Measurements from ENCODE around the gene CCDC192. TPM values are rescaled to one million over a fixed set of nuclear protein-coding genes. Genes with fewer than 3 reads are reported as not detected.

Gene CCDC192
- polyA plus RNA-seq, 2 of the 4 experiments (the other 2 are of a cell fraction), result not detected

- ATAC-seq (no peak), DNase-seq (ENCODE audit: low read depth in 1 of 2, low spot score in 1 of 2) (no peak), FAIRE-seq (no peak)
- Histone ChIP-seq H3K4me2 (no peak overlapping the region), H3K4me1 (peaks cover 42% of the 10 kb centered on the region), H3K4me3 (no peak overlapping the region), H3K9me3 (no peaks in the 10 kb centered on the region; the same call in 2 of the 3 replicates), H3K27ac (0 out of 6 replicates have a peak overlapping the region, but pooled peaks of 1 of the 2 experiments have one; percentile 1)
- ChIA-PET POLR2A (no interaction called here), CTCF (interaction anchor here (1.2 to 1.8 kb wide), 2 partner anchors 19 to 50 kb away, joined by 3 to 4 read pairs; no protein-coding TSS in a partner anchor)
- WGBS (ENCODE audit: missing lambda C conversion rate), result 96% methylated on average over 4 of the region's 4 CpGs
- TF ChIP-seq CHD4 (IDR thresholded peaks at IDR 0.05; ENCODE audit: borderline replicate concordance), result no peak
- no peak for TF ChIP-seq HOXA7 (CRISPR knock-in tag; IDR thresholded peaks at IDR 0.05)
- no peak for TF ChIP-seq PBX3 (IDR thresholded peaks at IDR 0.05)
- no peak for TF ChIP-seq EP300 (IDR thresholded peaks at IDR 0.05)
- no peak for TF ChIP-seq JUNB (IDR thresholded peaks at IDR 0.05)
- no peak for TF ChIP-seq CTCF (IDR thresholded peaks at IDR 0.05)
- no peak for TF ChIP-seq POLR2A (IDR thresholded peaks at IDR 0.05; ENCODE audit: low read length)
- no peak for TF ChIP-seq RCOR1 (IDR thresholded peaks at IDR 0.05; ENCODE audit: low read depth, low read length)
- TF ChIP-seq RARB (CRISPR knock-in tag; IDR thresholded peaks at IDR 0.05), result no peak
- no peak for TF ChIP-seq ZFP36 (IDR thresholded peaks at IDR 0.05; ENCODE audit: borderline replicate concordance, partially characterized antibody)
- TF ChIP-seq EHF (CRISPR knock-in tag; IDR thresholded peaks at IDR 0.05), result no peak
- TF ChIP-seq HDAC2 (IDR thresholded peaks at IDR 0.05), result no peak
- TF ChIP-seq E2F6 (IDR thresholded peaks at IDR 0.05; ENCODE audit: borderline replicate concordance, low read depth), result no peak
- no peak for TF ChIP-seq POLR2AphosphoS2 (conservative IDR thresholded peaks at IDR 0.05; ENCODE audit: low read length)
- TF ChIP-seq TP53 (CRISPR knock-in tag; IDR thresholded peaks at IDR 0.05), result no peak
- no peak for TF ChIP-seq NR3C1 (IDR thresholded peaks at IDR 0.05)
Observed at GRCh38 chr5:127928053-127928452, 224.9 kb downstream of the CCDC192 start.

- H3K9me3 ChIP-seq, result no peaks in the 10 kb centered on the region; the same call in 2 of the 3 replicates
- ChIA-PET POLR2A (no interaction called here), CTCF (interaction anchor here (0.6 kb wide), 1 partner anchor 437 kb away, joined by 3 read pairs; no protein-coding TSS in a partner anchor)
- H3K4me1 ChIP-seq, result peaks cover 42% of the 10 kb centered on the region
- ATAC-seq, result peak in 1 of 2 experiments; percentile 11; a peak in 2 of 6 replicates
- H3K4me3 ChIP-seq, result no peak overlapping the region
- H3K4me2 ChIP-seq, result peak overlapping the region; percentile 33
- no peak; the same call in 1 of the 2 replicates for TF ChIP-seq GATA3 (IDR thresholded peaks at IDR 0.05; ENCODE audit: borderline replicate concordance)
- TF ChIP-seq EHF (CRISPR knock-in tag; IDR thresholded peaks at IDR 0.05), result peak; percentile 20; the same call in 1 of the 2 replicates
- peak overlapping the region; percentile 53 to 72; a peak in 5 of 6 replicates for H3K27ac ChIP-seq
- FAIRE-seq, result peak; percentile 28
- DNase-seq (ENCODE audit: low read depth in 1 of 2, low spot score in 1 of 2), result peak; percentile 24 to 73
Observed at GRCh38 chr5:127930311-127930710, 227.1 kb downstream of the CCDC192 start.

- ChIA-PET CTCF (interaction anchor here (0.6 to 1.1 kb wide), 2 partner anchors 9 to 50 kb away, joined by 3 read pairs; no protein-coding TSS in a partner anchor), POLR2A (no interaction called here)
- Histone ChIP-seq H3K4me2 (no peak overlapping the region), H3K27ac (peak overlapping the region in 1 of 2 experiments; percentile 72; a peak in 3 of 6 replicates), H3K4me3 (no peak overlapping the region), H3K4me1 (peaks cover 42% of the 10 kb centered on the region), H3K9me3 (no peaks in the 10 kb centered on the region; the same call in 2 of the 3 replicates)
- ATAC-seq (no peak), FAIRE-seq (no peak), DNase-seq (ENCODE audit: low read depth in 1 of 2, low spot score in 1 of 2) (no peak)
- WGBS (ENCODE audit: missing lambda C conversion rate), result 91% methylated on average over 1 of the region's 1 CpG
- TF ChIP-seq TP53 (CRISPR knock-in tag; IDR thresholded peaks at IDR 0.05) (no peak), CHD2 (IDR thresholded peaks at IDR 0.05; ENCODE audit: low read length, partially characterized antibody) (no peak), ELK1 (IDR thresholded peaks at IDR 0.05; ENCODE audit: low read depth, low read length) (no peak), ZSCAN20 (CRISPR knock-in tag; IDR thresholded peaks at IDR 0.05) (no peak), SREBF2 (IDR thresholded peaks at IDR 0.05) (no peak), MAFK (IDR thresholded peaks at IDR 0.05; ENCODE audit: partially characterized antibody) (peak; percentile 76)
Observed at GRCh38 chr5:127931396-127931795, 228.2 kb downstream of the CCDC192 start.
